Right lobe of liver (tissue), 6 donors: Measurements from ENCODE around the gene NSUN4. TPM values are rescaled to one million over a fixed set of nuclear protein-coding genes. Genes with fewer than 3 reads are reported as not detected.

Experiments used
- ATAC-seq, 4 donors: fragments of 200-7000 bp; cut with Tn5 transposase; one replicate each; pipeline ENCODE4 v1.9.1; 2020; ENCODE audit warnings: mild to moderate bottlenecking in 4 of 4, moderate library complexity in 4 of 4
- DNase-seq, 3 donors: peaks; one replicate each; pipeline ENCODE4 v3.0.0-alpha.2; 2020
- H3K27ac ChIP-seq, 3 donors: fragments of 200-600 bp; one replicate each; pipeline ENCODE4 v1.8.0; 2022
- H3K27me3 ChIP-seq, 2 donors: fragments of 200-600 bp; one replicate each; pipeline ENCODE4 v1.8.0; 2022
- H3K36me3 ChIP-seq, 4 donors: fragments of 200-600 bp; sonication (generic) in 1 of 4; one replicate each; pipeline versions ENCODE4 v1.5.1 to v1.8.0; 2017 to 2022; ENCODE audit warnings: control low read depth in 1 of 4
- H3K4me1 ChIP-seq, 4 donors: fragments of 200-600 bp; sonication (generic) in 1 of 4; one replicate each; pipeline versions ENCODE4 v1.5.1 to v1.8.0; 2017 to 2022; ENCODE audit warnings: control low read depth in 1 of 4
- H3K4me3 ChIP-seq, 3 donors: fragments of 200-600 bp; one replicate each; pipeline ENCODE4 v1.8.0; 2022
- H3K9me3 ChIP-seq, 4 donors: fragments of 200-600 bp; sonication (generic) in 1 of 4; one replicate each; pipeline versions ENCODE4 v1.5.1 to v1.8.0; 2017 to 2022; ENCODE audit warnings: control low read depth in 1 of 4
- POLR2A ChIP-seq: fragments of 450-650 bp; IDR thresholded peaks from one replicate; pipeline ENCODE4 v1.6.1; 2017; ENCODE audit warnings: antibody characterized with exemption, mild to moderate bottlenecking
- WGBS: methylation state at CpG from one replicate; pipeline ENCODE4 v1.1.6; 2018; ENCODE audit warnings: low coverage, low lambda C conversion rate; ENCODE audit not compliant: insufficient coverage; ENCODE audit errors: missing lambda C conversion rate; 5-methylcytosine and 5-hydroxymethylcytosine counted together
- intact Hi-C, 2 donors: fragments of 100-400 bp; cut with DNase I; formaldehyde crosslinking; loops; one replicate each; pipeline versions ENCODE4 v1.11.2 to v1.14.1; 2022
- total RNA-seq, 6 experiments: library from RNA; depleted of rRNA in 2 of 6; stranded (reverse); fragments of >200 nt in 2 of 6; fragmentation: NEBNext Ultra II Directional in 3 of 6; extraction: Animal tissue kit (Norgen Biotek cat#: 25700) in 3 of 6; gene quantifications; one replicate each; pipeline versions ENCODE4 v1.1.0 to v1.2.4, GENCODE V29; 2016 to 2023
- TF ChIP-seq, protein P1 (sequence below), 4 donors: fragments of 200-600 bp in 3 of 4; fragments of 450-650 bp in 1 of 4; IDR thresholded peaks; one replicate each; pipeline versions ENCODE4 v1.5.1 to v1.8.0; 2016 to 2022; ENCODE audit warnings: antibody characterized with exemption in 4 of 4, mild to moderate bottlenecking in 2 of 4
- donor health status: DM: no; HTN: yes; CAD: no.
- donor health status: DM: no; HTN: no; CAD: no.
- donor health status: DM: no; HTN: no; CAD: no.
- donor health status: DM: no; HTN: yes; CAD: no.
- donor health status: DM: no; HTN: yes; CAD: no.

Gene NSUN4
- total RNA-seq, 6 experiments from 2014 or later, result 8.5 to 13.0 (median 12.2) TPM

DNA sequence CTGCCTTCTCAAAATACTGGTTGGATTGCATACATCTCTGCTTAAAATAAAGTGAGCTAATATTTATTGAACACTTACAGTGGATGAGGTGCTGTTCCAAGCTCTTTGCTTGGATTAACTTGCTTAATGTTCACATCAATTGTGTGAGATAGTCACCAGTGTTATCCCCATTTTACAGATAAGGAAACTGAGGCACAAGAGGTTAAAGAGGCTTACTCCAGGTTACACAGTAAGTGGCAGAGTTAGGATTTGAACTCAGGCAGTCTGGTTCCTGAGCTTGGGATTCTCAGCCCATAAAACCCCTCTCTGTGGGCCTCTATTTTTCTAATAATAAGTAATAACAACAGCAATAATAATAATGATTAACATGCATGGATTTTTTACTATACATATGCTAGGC, 39.9 kb downstream of the NSUN4 start:
- ATAC-seq, result no peak

DNA sequence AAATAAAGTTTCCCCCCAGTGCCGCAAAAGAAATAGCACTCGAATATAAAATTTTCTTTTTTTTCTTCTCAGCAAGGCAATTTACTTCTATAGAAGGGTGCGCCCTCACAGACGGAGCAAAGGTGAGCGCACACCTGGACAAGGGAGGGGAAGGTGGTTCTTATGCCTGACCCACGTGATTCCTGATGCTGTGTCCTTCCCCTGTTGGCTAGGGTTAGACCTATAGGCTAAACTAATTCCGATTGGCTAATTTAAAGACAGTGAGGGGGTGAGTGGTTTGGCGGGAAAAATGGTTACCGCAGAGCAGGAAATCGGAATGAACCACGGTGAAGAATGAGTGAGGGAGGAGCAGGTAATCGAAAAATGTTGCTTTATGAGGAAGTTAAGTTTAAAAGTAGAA, 52.9 kb downstream of the NSUN4 start:
- TF ChIP-seq, protein P1, sequence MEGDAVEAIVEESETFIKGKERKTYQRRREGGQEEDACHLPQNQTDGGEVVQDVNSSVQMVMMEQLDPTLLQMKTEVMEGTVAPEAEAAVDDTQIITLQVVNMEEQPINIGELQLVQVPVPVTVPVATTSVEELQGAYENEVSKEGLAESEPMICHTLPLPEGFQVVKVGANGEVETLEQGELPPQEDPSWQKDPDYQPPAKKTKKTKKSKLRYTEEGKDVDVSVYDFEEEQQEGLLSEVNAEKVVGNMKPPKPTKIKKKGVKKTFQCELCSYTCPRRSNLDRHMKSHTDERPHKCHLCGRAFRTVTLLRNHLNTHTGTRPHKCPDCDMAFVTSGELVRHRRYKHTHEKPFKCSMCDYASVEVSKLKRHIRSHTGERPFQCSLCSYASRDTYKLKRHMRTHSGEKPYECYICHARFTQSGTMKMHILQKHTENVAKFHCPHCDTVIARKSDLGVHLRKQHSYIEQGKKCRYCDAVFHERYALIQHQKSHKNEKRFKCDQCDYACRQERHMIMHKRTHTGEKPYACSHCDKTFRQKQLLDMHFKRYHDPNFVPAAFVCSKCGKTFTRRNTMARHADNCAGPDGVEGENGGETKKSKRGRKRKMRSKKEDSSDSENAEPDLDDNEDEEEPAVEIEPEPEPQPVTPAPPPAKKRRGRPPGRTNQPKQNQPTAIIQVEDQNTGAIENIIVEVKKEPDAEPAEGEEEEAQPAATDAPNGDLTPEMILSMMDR (IDR thresholded peaks at IDR 0.05), result no peak
- no peak for TF ChIP-seq POLR2A
- intact Hi-C loops, result no loop called here
- ATAC-seq (no peak), DNase-seq (no peak)
- Histone ChIP-seq H3K27ac (no peak overlapping the region), H3K36me3 (no peaks in the 10 kb centered on the region), H3K9me3 (no peaks in the 10 kb centered on the region), H3K4me3 (no peak overlapping the region), H3K27me3 (no peaks in the 10 kb centered on the region), H3K4me1 (peaks cover 0 to 7% (median 3%) of the 10 kb centered on the region in 4 donors)
- WGBS, result 89% methylated on average over 11 of the region's 12 CpGs

More for the DNA sequence above, 39.9 kb downstream of the NSUN4 start:
- TF ChIP-seq, protein P1 (IDR thresholded peaks at IDR 0.05), result no peak
- no peak for TF ChIP-seq POLR2A
- Histone ChIP-seq H3K4me1 (no peaks in the 10 kb centered on the region), H3K36me3 (no peaks in the 10 kb centered on the region), H3K4me3 (no peak overlapping the region), H3K9me3 (no peaks in the 10 kb centered on the region), H3K27me3 (no peaks in the 10 kb centered on the region), H3K27ac (no peak overlapping the region)
- no peak for DNase-seq
- intact Hi-C loops, result no loop called here

DNA sequence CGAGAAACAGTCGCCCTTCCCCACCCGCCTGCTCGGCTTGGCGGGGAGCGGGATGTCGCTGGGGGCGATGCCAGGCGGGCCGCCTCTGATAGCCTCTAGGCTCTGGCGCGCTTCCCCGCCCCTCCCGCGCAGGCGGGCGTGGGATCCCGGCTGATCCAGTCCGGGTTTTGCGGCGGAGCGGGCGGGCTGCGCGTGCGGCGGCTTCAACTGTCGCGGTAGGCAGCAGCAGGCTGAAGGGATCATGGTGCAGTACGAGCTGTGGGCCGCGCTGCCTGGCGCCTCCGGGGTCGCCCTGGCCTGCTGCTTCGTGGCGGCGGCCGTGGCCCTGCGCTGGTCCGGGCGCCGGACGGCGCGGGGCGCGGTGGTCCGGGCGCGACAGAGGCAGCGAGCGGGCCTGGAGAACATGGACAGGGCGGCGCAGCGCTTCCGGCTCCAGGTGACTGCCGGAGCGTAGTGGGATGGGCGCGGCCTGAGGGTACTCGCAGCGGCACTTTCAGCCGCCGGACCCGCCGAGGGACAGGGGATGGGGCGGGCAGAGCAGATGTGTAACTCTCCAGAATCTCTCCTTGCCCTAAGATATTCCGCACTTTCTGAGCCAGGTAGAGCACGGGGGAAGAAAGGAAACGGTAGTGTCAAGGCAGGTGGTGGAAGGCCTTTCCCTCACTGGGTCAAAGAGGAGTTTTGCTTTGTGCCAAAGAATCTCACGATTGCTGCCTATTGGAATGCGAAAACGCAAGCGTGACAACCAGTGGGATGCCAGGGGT, 53.7 kb downstream of the NSUN4 start, which contains the start of gene FAAH:
Gene FAAH, plus strand, starts transcription at position 210 of the 764 bp plus-strand sequence. Its CDS starts 32 bp downstream, at position 242.
- peak; percentile 86 to 91 (median 88) for ATAC-seq
- 5% methylated on average over 14 of the region's 75 CpGs for WGBS
- intact Hi-C loops, result no loop called here

DNA sequence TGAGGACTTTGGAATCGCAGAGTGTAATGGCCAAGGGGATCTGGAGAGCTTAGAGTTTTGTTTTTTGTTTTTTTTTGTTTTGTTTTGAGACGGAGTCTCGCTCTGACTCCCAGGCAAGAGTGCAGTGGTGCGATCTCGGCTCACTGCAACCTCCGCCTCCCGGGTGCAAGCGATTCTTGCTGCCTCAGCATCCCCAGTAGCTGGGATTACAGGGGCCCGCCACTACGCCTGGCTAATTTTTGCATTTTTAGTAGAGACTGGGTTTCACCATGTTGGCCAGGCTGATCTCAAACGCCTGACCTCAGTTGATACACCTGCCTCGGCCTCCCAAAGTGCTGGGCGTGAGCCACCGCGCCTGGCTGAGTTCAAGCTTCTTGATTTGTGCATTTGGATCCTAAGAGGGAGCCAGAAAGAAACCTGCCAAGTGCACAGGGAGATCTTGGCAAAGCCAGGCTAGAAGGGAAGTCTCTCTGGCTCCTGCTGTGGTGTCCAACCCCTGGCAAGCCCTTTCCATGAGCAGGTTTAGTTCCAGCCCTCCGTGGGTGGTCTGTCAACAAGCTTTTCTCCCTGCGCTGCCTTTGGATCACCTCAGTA, 54.4 kb downstream of the NSUN4 start:
- DNase-seq (peak in 1 of 3 donors; percentile 64), ATAC-seq (peak; percentile 21 to 38 (median 30))
- Histone ChIP-seq H3K4me1 (peaks cover 0 to 7% (median 3%) of the 10 kb centered on the region in 4 donors), H3K4me3 (peak overlapping the region; percentile 43 to 71 (median 70)), H3K9me3 (no peaks in the 10 kb centered on the region), H3K27ac (peak overlapping the region in 2 of 3 donors; percentile 77 to 88), H3K27me3 (no peaks in the 10 kb centered on the region), H3K36me3 (no peaks in the 10 kb centered on the region)
- TF ChIP-seq, protein P1 (IDR thresholded peaks at IDR 0.05), result no peak
- TF ChIP-seq POLR2A, result no peak
- intact Hi-C loops, result no loop called here
- 20% methylated on average over 9 of the region's 17 CpGs for WGBS

More for the DNA sequence above, 53.7 kb downstream of the NSUN4 start, which contains the start of gene FAAH:
- H3K27ac ChIP-seq, result peak within 1 kb of the TSS; percentile 38 to 88 (median 77)
- peaks cover 0 to 7% (median 3%) of the 10 kb centered on the region in 4 donors for H3K4me1 ChIP-seq
- peak within 1 kb of the TSS; percentile 43 to 71 (median 70) for H3K4me3 ChIP-seq
- TF ChIP-seq, protein P1 (IDR thresholded peaks at IDR 0.05), result no peak
- peak; percentile 78 for TF ChIP-seq POLR2A
- H3K9me3 ChIP-seq, result no peaks in the 10 kb centered on the region
- DNase-seq, result peak; percentile 75 to 87 (median 80)
- H3K27me3 ChIP-seq, result no peaks in the 10 kb centered on the region
- no peaks in the 10 kb centered on the region for H3K36me3 ChIP-seq
